ENCODE data around the gene CWC27. TPM values are rescaled to one million over a fixed set of nuclear protein-coding genes. Genes with fewer than 3 reads are reported as not detected.

Gene CWC27
- polyA plus RNA-seq, 1 of the 3 experiments (the other 2 are of a cell fraction) = 6.6 TPM

DNA sequence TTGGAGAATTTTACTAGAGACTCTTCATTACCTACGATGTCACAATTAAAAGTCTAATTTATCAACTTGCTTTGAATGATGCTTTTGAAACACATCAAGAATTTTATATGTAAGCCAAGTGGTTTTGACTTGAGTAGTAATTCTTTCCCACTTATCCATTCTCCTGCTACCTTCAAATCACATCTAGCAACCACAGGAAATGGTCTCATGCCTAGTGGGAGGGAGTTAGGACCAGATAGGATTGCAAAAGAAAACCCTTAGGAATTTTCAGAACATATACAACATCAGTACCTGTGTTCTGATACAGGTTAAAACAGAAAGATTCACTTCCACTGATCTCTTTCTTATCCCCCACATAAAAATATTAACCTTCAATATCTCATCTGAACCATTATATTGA lies 260.4 kb downstream of the CWC27 start:
- TF ChIP-seq FOSL2 (IDR thresholded peaks at IDR 0.05; ENCODE audit: borderline replicate concordance, low read depth) = no peak
- TF ChIP-seq GATA2 (CRISPR knock-in tag; IDR thresholded peaks at IDR 0.05) = no peak
- no peak for TF ChIP-seq MAX (IDR thresholded peaks at IDR 0.05; ENCODE audit: low read depth)
- TF ChIP-seq TAF1 (IDR thresholded peaks at IDR 0.05; ENCODE audit: borderline replicate concordance, low read depth, low read length) = no peak
- TF ChIP-seq NRF1 (IDR thresholded peaks at IDR 0.05; ENCODE audit: low read depth, low read length) = no peak
- no peak for TF ChIP-seq PBX3 (IDR thresholded peaks at IDR 0.05)
- TF ChIP-seq, protein P1, sequence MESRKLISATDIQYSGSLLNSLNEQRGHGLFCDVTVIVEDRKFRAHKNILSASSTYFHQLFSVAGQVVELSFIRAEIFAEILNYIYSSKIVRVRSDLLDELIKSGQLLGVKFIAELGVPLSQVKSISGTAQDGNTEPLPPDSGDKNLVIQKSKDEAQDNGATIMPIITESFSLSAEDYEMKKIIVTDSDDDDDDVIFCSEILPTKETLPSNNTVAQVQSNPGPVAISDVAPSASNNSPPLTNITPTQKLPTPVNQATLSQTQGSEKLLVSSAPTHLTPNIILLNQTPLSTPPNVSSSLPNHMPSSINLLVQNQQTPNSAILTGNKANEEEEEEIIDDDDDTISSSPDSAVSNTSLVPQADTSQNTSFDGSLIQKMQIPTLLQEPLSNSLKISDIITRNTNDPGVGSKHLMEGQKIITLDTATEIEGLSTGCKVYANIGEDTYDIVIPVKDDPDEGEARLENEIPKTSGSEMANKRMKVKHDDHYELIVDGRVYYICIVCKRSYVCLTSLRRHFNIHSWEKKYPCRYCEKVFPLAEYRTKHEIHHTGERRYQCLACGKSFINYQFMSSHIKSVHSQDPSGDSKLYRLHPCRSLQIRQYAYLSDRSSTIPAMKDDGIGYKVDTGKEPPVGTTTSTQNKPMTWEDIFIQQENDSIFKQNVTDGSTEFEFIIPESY (IDR thresholded peaks at IDR 0.05; ENCODE audit: borderline replicate concordance, low read depth) = no peak
- no peak for TF ChIP-seq RFX5 (IDR thresholded peaks at IDR 0.05; ENCODE audit: low read length)
- TF ChIP-seq, protein P2, sequence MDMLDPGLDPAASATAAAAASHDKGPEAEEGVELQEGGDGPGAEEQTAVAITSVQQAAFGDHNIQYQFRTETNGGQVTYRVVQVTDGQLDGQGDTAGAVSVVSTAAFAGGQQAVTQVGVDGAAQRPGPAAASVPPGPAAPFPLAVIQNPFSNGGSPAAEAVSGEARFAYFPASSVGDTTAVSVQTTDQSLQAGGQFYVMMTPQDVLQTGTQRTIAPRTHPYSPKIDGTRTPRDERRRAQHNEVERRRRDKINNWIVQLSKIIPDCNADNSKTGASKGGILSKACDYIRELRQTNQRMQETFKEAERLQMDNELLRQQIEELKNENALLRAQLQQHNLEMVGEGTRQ (IDR thresholded peaks at IDR 0.05; ENCODE audit: borderline replicate concordance, low read depth, low read length) = no peak
- no peak for TF ChIP-seq FOXM1 (IDR thresholded peaks at IDR 0.05; ENCODE audit: low read depth)
- TF ChIP-seq ELF1 (IDR thresholded peaks at IDR 0.05) = no peak
- no peak for TF ChIP-seq POLR2AphosphoS5 (IDR thresholded peaks at IDR 0.05; ENCODE audit: low read depth, low read length)
- TF ChIP-seq NFIC (IDR thresholded peaks at IDR 0.05; ENCODE audit: borderline replicate concordance) = no peak
- no peak for TF ChIP-seq YY1 (IDR thresholded peaks at IDR 0.05; ENCODE audit: low read depth)
- no peak for TF ChIP-seq GABPA (IDR thresholded peaks at IDR 0.05; ENCODE audit: low read depth)
- no peak for TF ChIP-seq FOXJ3 (CRISPR knock-in tag; IDR thresholded peaks at IDR 0.05)
- TF ChIP-seq TEAD4 (IDR thresholded peaks at IDR 0.05; ENCODE audit: borderline replicate concordance, insufficient read depth) = no peak
- TF ChIP-seq SMC3 (IDR thresholded peaks at IDR 0.05; ENCODE audit: low read depth, low read length) = no peak
- TF ChIP-seq MEF2A (IDR thresholded peaks at IDR 0.05; ENCODE audit: borderline replicate concordance, low read depth) = no peak
- WGBS (ENCODE audit: low lambda C conversion rate) = 86% methylated on average over 1 of the region's 1 CpG
- H3K9me3 ChIP-seq = no peaks in the 10 kb centered on the region
- no peaks in the 10 kb centered on the region for H3K36me3 ChIP-seq (replicated peaks in 1 of 2; ENCODE audit: control insufficient read depth in 1 of 2, insufficient read depth in 2 of 2, low read length in 1 of 2)
- H3K79me2 ChIP-seq (ENCODE audit: insufficient read depth) = no peaks in the 10 kb centered on the region
- ChIA-PET POLR2A (no interaction called here), CTCF (no interaction called here)
- H3K9me2 ChIP-seq = no peaks in the 10 kb centered on the region
- H3K27ac ChIP-seq (ENCODE audit: low read depth in 2 of 2, low read length in 1 of 2) = no peak overlapping the region
- peaks cover 0 to 10% of the 10 kb centered on the region in 2 experiments; a peak in 2 of 4 replicates for H3K4me1 ChIP-seq (ENCODE audit: control insufficient read depth in 1 of 2, insufficient read depth in 2 of 2, low read depth in 1 of 2, low read length in 1 of 2)
- no peak overlapping the region for H3K4me2 ChIP-seq
- H2AFZ ChIP-seq (ENCODE audit: low read depth) = no peak overlapping the region
- H4K20me1 ChIP-seq (ENCODE audit: insufficient read depth) = no peaks in the 10 kb centered on the region
- H3K27me3 ChIP-seq (ENCODE audit: insufficient read depth) = no peaks in the 10 kb centered on the region
- no peak overlapping the region for H3K9ac ChIP-seq
- no peak overlapping the region for H3K4me3 ChIP-seq (ENCODE audit: low read depth in 2 of 2, low read length in 1 of 2)
- no peaks in the 10 kb centered on the region for H3F3A ChIP-seq (replicated peaks; ENCODE audit: insufficient read depth)
- no peak for DNase-seq

Measured in SK-N-SH (cell line).